GM21576 (cell line): ENCODE data around the gene COL5A1.
"Not testable (repeated sequence)": the region's sequence is repeated elsewhere in the genome, so short reads cannot be mapped to it uniquely, and the experiment has no call there.

ENCODE experiments used
- ATAC-seq: cut with Tn5 transposase; IDR thresholded peaks from one replicate; pipeline ENCODE4 v1.9.1; 2021; ENCODE audit warnings: mild to moderate bottlenecking, moderate library complexity; ENCODE audit not compliant: unreplicated experiment

COL5A1 gene

DNA sequence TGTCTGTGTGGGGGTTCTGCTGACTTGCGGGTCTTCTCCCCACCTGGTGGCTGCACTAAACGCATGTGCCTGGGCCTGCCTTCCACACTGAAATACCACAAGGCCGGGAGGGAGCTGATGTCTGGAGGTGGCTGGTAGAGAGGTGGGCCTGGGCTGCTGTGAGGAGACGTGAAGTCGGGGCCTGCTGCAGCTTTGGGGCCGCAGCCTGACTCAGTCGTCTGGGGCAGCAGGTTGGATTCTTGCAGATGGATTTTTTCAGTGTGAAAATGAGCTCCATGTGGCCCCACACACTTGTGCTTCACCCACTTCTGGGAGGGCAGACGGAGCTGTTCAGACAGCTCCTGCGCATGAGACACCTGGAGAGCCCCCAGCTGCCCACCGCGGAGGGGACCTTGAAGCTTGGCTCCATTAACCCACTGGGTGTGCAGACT is 29.3 kb downstream of the COL5A1 start:
- no peak for ATAC-seq

DNA sequence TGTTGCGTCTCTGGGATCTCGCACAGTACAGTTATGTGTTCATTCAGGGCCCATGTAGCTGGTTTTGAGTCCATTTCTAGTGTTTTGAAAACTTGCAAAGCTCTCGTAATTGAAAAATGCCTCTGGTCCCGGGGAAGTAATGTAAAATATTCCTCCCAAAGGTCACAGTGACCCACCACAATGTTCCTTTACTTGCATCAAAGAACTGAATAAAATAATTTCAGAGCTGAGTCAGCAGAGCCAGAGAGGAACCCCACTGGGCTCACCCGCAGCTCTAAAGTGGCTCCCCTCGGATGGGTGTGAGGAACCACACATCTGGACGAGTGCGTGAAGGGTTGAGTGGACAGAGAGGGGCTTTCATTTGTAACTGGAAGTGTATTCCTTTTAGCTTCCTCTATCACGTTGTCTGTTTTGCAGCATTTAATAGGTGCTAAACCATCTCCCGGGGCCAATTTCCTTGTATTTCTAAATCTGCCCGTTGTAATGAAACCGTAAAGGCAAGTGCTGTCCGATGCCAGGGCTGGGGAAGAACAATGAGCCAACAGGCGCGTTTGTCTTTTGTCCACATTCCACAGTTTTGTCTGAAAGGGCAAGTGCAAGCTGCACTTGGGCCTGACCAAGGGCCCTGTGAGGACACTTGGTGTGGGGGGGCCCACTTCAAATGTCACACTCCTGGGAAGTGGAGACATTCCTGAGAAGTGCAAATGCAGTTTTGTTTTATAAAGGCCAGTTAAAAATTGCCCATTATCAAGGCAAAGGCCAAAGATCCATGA is 29.9 kb downstream of the COL5A1 start:
- ATAC-seq = no peak

DNA sequence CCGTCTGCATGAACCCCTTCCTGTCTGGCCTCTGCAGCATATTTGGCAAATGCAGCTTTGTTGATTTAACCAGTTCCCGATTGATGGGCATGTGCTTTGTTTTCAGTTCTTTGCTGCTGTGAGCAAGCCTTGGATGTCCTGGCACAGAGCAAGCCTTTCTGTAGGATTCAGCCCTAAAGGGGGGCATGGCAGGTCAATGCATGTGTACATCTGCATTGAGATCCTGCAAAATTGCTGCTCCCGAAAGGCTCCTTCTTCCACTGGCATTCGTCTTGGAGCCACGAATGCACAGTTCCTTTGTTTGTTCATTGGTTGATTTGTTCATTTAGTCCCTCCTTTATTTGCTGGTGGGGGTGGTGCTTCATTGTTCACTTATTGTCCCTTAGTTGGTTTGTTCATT is 34.8 kb downstream of the COL5A1 start:
- no peak for ATAC-seq

DNA sequence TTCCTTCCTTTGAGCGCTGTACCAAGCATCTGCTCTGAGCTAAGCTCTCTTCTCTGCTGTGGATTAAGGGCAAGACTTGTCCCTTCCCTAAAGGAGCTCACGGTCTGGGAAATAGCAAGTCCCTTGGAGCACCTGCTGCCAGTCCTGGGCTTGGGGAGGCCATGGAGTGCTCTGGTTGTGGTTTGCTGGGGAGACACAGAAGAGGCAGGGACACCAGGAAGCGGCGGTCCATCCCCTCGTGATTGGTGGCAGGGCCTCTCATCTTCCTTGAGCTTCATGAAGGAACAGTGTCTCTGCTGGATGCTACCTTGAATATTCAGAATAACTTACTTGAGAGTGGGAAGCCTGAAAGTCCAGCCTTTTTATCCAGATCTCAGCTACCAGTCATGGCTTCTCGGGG is 35.3 kb downstream of the COL5A1 start:
- no peak for ATAC-seq

DNA sequence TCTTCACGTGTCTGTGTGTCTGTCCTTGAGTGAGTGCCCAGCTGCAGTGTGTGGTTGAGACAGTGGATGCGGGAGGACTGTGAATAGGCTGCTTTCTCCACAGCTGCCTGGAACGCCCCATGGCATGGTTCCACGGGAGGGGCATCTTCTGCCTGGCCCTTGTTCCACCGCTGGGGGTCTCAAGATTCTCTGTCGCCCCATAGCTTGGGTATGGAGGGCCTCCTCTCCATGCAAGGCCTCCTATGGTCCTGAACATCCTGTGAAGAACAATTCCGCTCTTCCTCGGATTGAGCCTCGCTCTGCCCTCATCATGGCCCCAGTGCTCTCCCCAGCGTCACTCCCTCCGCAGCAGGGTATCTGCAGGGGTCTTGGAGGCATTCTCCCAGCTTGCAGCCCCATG is 36.1 kb downstream of the COL5A1 start:
- ATAC-seq = no peak

DNA sequence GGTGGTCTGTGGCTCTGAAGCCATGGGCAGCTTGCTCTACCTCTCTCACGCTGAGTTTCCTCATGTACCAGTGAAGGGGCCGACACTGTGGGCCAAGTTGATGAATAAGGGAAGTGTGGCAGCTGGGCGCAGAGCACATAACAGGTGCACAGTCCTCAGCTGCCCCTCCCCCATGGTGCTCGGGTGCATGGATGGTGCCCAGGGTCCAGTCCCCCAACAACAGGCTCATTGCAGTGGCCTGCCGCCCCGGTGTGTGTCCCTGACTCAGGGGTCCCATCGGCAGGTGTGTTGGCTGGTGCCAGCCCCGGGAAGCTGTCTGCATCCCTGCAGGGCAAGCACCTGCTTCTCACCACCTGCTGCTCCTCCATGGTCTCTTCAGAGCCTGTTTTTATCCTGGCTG is 36.6 kb downstream of the COL5A1 start:
- ATAC-seq = no peak

DNA sequence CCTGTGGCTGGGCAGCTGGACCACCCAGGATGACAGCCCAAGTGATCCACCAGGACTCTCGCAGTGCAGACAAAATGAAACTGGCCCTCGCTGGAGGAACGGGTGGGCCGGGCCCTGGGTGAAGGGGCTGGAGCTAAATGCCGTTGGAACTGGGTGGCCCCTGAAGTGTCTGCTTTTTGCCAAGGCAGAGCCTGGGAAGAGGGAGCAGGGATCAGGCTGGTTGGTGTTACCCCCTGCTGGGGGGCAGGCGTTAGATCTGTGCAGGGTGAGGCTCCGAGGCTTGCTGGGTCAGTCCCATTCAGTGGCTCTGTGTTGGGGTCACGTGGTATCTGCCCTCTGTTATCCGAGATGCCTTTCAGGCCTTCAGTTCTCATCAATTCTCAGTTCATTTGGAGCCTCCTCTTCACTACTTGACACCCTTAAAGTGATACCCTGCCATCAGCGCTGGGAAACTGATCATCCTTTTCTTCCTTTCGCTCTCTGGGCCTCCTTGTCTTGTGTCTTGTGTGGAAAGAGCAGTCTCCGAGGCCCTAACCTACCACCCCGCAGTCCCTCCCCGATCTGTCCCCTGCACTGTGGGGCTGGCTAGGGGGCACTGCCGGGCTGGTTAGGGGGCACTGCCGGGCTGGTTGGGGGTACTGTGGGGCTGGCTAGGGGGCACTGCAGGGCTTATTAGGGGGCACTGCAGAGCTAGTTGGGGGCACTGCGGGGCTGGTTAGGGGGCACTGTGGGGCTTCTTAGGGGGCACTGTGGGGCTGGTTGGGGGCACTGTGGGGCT is 37.3 kb downstream of the COL5A1 start:
- ATAC-seq = no peak

DNA sequence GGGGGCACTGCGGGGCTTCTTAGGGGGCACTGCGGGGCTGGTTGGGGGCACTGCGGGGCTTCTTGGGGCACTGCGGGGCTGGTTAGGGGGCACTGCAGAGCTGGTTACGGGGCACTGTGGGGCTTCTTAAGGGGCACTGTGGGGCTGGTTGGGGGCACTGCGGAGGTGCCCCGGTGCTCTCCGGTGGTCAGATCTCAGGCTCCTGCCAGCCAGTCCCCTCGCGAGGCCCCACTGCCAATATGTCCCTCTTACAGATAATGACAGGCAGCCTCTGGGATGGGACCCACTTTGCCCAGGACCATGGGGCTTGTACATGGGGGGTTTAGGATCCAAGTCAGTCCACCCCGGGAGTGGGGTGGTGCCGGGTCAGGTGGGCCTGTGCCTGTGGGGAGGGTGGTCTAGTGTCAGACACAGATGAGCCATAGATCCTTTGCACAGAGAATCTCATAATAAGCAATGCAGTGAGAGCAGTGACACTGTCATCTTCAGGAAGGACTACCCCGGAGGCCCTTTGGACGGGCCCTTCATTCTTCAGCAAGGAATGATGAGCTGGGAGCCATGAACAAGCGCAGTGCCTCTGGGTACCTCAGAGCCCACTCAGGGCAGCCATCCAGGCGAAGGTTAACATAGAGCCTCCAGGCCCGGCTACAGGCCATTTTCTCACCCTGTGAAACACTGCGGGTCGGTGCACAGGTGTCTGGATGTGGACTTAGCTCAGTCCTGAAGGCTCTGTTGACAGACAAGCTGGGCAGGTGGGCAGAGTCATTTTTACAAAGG is 38.2 kb downstream of the COL5A1 start:
- ATAC-seq = no peak

DNA sequence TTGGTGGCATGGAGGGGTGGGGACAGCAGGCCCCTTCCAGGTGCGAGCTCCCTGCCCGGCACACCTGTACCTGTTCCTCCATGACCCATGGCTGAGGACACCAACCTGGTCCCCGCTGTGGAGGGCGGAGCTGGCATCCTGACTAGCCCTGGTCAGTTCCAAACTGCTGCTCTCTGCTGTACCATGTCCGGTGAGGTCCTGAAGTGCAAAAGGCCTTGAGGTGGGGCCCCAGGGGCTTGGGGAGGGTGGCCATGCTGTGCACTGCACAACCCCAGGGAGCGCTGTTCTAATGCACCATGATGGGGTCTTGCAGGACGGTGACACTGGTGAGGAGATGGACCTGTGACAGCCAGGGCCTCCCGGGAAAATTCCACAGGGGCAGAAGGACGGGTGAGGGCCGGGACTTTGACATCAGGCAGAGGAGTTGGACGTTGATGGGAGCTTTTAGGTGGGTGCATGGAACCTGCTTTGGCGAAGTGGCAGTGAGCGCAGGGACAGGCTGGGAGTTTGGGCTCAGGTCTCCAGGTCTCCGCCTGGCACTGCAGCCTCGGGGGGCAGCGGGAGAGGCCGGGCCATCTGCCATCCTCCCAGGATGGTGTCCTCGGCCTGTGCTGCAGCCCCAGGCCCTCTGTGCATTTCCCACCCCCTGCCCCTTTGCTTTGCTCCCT is 38.9 kb downstream of the COL5A1 start:
- ATAC-seq = no peak

DNA sequence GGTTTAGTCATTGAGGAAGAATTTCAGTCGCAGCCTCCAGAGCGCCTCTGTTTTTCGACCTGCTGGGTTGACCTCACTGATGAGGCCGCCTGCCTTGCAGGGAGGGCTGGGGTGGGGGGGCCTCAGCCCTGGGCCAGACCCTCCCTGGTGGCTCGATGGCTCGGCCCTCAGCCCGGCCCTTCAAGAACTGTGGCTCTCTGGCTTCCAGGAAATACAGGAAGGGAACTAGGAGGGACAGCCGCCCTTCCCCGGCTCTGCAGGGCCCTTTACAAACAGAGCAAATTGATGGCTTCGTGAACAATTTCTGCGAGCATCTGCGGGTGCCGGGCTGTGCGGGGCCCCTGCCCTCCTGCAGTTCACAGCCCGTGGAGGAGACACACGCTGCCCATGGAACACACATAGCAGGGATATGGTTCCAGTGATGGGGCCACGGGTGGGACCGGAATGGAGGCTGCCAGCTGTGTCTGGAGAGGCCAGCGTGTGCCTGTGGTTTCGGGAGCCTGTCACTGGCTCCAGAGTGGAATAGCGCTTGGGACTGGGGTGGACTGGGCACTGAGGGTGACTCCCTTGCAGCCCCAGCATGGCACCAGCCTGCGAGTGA is 39.6 kb downstream of the COL5A1 start:
- ATAC-seq = no peak

DNA sequence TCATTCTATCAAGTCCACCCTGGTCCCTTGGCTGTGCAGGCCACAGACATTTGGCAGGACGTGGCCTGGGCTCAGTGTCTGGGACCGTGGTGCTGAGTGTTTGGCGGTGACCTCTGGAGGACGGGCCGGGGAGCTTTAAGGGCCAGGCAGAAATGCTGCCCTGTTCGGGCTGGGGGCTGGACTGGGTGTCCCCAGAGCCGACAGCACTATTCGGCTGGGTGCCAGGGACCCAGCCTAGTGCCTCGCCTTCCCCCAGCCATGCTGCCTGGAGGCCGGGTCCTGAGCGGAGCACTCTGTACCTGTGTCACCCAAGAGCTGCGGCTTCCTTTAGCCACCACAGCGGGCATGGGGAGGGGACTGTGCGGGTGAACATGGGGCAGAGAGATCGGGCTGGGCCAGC is 40.4 kb downstream of the COL5A1 start:
- ATAC-seq = no peak

DNA sequence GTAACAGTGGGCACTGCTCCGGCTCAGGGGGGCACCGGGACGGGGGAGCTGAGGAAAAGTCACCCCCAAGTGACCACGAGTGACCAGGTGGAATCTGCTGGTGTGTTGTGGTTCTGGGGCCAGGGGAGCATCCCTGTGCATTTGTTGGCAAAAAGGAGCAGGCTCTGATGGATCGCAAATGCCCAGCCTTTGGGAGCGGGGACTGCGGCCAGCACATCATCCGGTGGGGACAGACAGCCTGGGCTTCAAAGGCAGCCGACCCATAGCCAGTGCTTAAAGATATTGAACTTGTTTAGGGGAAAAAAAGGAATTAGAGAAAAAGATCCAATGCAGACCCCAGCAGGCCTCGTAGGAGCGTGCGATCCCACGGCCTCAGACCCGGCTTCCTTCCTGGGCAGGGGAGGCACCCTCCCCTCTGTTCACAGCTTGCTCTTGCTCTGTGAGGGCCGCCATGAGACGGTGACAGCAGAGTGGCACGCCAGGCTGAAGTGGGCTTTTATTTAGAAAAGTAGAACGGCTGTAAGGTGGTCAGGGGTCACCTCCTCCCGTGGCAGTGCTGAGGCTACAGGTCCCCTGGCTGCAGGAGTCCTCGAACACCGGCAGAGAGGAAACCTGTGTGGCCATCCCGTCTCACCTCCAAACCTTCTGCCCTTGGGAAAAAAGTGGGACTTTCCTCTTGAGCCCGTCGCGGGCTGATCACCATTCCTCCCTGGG is 41.2 kb downstream of the COL5A1 start:
- ATAC-seq = no peak

DNA sequence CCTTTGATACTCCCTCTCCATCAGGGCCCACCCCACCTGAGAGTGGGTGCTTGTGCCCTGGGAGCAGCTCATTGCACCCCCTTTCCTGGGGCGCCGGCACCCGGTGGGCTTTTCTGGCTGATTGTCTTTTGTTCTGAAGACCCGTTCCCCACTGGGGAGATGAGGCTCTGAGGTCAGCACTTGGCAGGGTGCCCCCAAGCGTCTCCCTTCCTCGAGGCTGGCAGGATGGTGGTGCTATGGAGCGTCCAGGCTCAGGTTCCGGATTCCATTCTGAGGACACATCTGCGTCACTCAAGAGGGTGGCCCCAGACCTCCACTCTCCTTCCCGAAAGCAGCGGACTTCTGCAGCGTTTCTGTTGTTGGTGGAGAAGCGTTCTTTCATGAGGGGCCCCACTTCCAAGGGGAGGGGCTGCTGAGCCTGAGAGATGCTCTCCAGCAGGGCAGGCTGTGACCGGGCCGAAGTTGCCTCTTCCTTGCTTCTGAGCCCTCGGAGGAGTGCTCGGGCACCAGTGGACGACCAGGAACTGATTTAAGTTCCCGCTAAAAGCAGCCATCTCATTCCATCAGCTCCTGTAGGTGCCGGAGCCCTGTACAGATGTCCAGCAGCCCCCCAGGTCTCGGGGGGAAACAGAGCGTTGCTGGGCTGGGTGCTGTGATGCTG is 42.2 kb downstream of the COL5A1 start:
- no peak for ATAC-seq

DNA sequence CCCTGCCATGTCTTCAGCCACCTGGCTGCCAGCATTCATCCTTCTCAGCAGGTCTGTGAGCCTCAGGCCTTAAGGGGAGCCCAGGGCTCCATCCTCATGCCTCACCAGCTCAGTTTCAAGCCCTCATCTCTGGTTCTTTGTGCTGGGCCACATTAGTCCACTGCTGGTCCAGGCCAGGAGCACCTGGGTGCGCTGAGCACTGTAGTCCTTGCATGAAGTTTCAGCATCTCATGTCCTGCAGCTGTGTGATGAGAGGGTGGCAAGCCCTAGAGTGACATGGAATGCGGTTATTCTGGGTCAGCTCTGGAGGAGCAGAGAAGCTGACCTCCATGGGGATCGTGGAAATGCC is 42.7 kb downstream of the COL5A1 start:
- ATAC-seq = no peak

DNA sequence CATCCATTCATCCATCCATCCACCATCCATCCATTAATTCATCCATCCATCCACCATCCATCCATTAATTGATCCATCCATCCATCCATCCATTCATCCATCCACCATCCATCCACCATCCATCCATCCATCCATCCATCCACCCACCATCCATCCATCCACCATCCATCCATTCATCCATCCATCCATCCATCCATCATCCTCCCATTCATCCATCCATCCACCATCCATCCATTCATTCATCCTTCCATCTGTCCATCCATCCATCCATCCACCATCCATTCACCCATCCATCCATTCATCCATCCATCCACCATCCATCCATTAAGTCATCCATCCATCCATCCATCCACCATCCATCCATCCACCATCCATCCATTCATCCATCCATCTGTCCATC is 43.3 kb downstream of the COL5A1 start:
- ATAC-seq = not testable (repeated sequence)

DNA sequence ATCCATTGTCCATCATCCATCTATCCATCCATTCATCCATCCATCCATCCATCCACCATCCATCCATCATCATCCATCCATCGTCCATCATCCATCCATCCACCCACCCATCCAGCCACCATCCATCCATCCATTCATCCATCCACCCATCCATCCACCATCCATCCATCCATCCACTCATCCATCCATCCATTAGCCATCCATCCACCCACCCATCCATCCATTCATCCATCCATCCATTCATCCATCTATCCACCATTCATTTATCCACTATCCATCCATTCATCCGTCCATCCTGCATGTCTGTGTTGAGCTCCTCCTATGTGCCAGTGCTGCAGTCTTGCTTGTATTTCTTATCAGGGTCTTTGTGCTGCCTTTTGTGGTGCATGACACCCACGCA is 44.2 kb downstream of the COL5A1 start:
- no peak for ATAC-seq

DNA sequence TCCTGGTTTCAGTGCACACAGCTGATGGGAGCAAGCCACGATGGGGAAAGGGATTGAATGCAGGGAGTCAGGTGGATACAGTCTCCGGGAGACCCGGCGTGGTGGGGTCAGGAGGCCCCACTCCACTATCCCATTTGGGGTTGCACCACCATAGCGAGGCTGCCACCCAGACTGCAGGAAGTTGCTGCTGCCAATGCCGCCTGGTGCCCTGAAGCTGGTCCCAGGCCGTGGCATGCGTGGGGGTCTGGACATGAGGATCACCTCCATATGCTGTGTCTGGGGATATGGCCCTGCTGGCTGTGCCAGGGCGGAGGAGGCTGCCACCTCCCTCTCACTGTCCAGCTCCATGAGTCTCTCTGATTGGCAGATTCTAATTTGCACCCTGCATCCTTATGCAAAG is 45.3 kb downstream of the COL5A1 start:
- no peak for ATAC-seq

DNA sequence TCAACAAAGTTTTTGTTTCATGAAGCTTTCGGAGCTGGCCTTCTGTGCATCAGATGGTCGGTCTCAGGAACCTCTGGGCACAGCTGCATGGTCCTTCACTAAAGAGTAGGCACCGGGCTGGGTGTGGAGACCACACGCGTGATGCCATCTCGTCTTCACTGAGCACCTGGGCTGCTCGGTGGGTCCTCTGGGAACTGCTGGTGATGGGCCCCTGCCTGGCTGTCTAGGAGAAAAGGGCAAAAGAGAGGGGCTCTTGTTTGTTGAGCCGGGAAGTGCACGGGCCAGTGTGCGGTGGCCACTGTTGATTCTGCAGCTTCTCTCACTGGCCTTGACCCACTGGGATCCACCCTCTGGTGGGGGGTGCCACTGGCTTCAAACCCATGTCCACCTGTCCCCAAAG is 46.0 kb downstream of the COL5A1 start:
- ATAC-seq = no peak

DNA sequence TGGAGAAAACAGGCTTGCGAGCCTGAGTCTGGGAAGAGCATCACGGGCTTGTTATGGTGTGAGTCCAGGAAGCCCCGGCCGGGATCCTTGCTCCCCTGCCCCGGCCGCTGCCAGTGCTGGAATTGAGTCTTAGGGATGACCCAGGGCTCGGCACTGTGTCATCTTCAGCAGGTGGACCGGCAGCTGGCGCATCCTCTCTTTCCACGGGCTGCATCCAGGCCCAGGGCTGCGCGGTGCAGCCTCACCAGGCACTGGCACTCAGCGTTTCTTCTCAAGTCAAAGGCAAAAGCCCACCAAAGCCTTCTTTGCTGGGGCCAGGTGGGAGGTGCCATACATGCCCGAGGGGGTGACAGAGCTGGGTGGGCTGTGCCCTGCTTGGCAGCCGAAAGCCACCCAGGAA is 46.6 kb downstream of the COL5A1 start:
- no peak for ATAC-seq
